ENCODE results near the gene MPC2. TPM values are rescaled to one million over a fixed set of nuclear protein-coding genes. Genes with fewer than 3 reads are reported as not detected.

Gene MPC2
- total and polyA plus RNA-seq, 9 donors: 22.1 to 91.2 (median 49.3) TPM

DNA sequence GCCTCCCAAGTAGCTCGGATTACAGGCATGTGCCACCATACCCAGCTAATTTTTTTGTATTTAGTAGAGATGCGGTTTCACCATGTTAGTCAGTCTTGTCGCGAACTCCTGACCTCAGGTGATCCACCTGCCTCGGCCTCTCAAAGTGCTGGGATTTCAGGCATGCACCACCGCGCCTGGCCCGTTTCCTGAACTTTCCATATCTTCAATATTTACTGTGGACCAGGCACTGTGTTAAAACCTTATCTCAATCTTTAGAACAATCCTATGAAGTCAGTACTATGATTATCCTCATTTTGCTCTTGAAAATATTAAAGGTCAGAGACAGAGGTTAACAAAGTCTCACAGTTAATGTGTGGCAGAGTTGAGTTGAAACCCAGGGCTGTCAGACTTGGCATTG is 21.3 kb downstream of the MPC2 start:
- TF ChIP-seq POLR2A (IDR thresholded peaks at IDR 0.05): no peak
- no peak for TF ChIP-seq EP300 (IDR thresholded peaks at IDR 0.05)
- TF ChIP-seq, protein P1, sequence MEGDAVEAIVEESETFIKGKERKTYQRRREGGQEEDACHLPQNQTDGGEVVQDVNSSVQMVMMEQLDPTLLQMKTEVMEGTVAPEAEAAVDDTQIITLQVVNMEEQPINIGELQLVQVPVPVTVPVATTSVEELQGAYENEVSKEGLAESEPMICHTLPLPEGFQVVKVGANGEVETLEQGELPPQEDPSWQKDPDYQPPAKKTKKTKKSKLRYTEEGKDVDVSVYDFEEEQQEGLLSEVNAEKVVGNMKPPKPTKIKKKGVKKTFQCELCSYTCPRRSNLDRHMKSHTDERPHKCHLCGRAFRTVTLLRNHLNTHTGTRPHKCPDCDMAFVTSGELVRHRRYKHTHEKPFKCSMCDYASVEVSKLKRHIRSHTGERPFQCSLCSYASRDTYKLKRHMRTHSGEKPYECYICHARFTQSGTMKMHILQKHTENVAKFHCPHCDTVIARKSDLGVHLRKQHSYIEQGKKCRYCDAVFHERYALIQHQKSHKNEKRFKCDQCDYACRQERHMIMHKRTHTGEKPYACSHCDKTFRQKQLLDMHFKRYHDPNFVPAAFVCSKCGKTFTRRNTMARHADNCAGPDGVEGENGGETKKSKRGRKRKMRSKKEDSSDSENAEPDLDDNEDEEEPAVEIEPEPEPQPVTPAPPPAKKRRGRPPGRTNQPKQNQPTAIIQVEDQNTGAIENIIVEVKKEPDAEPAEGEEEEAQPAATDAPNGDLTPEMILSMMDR (IDR thresholded peaks at IDR 0.05): no peak
- peaks cover under 1% of the 10 kb centered on the region for H3K4me1 ChIP-seq (ENCODE audit: insufficient read depth)
- DNase-seq: no peak
- intact Hi-C loops (cut with DNase I): no loop called here
- no peak overlapping the region for H3K27ac ChIP-seq
- no peaks in the 10 kb centered on the region for H3K27me3 ChIP-seq
- H3K36me3 ChIP-seq: no peaks in the 10 kb centered on the region
- no peak overlapping the region for H3K4me3 ChIP-seq
- H3K9me3 ChIP-seq: no peaks in the 10 kb centered on the region
- WGBS, 3 donors: 95 to 98% (median 96%) methylated on average over 8 of the region's 8 CpGs

DNA sequence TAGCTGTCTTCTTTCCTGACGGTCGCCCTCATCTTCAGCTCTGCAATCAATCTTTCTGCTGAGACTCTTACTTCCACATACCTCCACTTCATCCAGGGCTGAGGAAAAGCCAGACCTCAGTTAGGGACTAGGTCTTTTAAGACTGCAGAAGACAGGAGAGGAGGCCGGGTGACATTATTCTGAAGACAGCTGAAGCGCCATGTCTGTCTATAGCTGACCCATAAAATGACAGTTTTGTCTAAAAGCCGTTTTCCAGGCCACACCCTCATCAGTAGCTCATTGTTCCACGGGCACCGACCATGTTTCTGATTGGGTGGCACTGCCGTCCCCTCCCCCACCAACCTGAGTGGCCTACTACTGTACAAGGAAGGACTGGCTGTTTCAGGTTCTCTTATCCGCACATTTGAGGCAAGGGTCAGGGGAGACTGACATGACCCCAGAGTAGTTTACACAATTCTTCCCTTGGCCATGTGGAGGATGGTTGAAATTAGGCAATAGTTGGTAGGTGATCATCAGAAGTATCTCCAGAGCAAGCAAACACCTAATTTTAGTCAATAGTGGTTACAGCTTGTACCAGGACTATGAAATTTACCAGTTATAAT is 22.9 kb downstream of the MPC2 start, which contains the start of gene ADCY10:
ADCY10 (minus strand) TSS at position 240 of the 602 bp plus-strand sequence. CDS start 8,994 bp downstream, outside the sequence.
- no peak for DNase-seq
- no peaks in the 10 kb centered on the region for H3K9me3 ChIP-seq
- H3K36me3 ChIP-seq: no peaks in the 10 kb centered on the region
- no peaks in the 10 kb centered on the region for H3K27me3 ChIP-seq
- H3K4me3 ChIP-seq: no peak within 1 kb of the TSS
- 90 to 92% (median 91%) methylated on average over 9 of the region's 9 CpGs for WGBS, 3 donors
- intact Hi-C loops (cut with DNase I): no loop called here
- no peak within 1 kb of the TSS for H3K27ac ChIP-seq
- TF ChIP-seq EP300 (IDR thresholded peaks at IDR 0.05) (no peak), POLR2A (IDR thresholded peaks at IDR 0.05) (no peak)
- TF ChIP-seq, protein P1 (IDR thresholded peaks at IDR 0.05): no peak
- peaks cover 4% of the 10 kb centered on the region for H3K4me1 ChIP-seq (ENCODE audit: insufficient read depth)

DNA sequence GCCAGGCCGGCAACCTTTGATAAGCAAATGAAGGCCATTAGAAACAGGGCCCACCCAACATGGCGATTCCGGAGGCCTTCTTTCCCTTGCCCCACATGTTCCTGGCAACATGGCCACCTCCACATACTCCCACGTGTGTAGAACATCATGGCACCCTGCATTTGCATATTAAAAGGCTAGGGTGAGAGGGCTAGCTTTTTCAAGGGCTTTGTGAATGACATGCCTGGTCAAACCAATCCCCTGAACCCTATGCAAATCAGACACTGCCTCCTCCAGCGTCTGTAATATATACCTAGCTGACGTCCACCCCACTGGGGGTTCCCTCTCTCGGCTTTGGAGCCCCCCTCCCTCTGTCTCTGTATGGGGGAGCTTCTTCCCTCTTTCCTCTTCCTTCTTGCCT is 24.6 kb downstream of the MPC2 start:
- Histone ChIP-seq H3K27ac (no peak overlapping the region), H3K4me3 (no peak overlapping the region), H3K36me3 (no peaks in the 10 kb centered on the region), H3K27me3 (no peaks in the 10 kb centered on the region), H3K4me1 (ENCODE audit: insufficient read depth) (peaks cover 4% of the 10 kb centered on the region), H3K9me3 (no peaks in the 10 kb centered on the region)
- intact Hi-C loops (cut with DNase I): no loop called here
- TF ChIP-seq POLR2A (IDR thresholded peaks at IDR 0.05): no peak
- TF ChIP-seq EP300 (IDR thresholded peaks at IDR 0.05): no peak
- TF ChIP-seq, protein P1 (IDR thresholded peaks at IDR 0.05): no peak
- no peak for DNase-seq
- 51 to 61% (median 61%) methylated on average over 7 of the region's 7 CpGs for WGBS, 3 donors

DNA sequence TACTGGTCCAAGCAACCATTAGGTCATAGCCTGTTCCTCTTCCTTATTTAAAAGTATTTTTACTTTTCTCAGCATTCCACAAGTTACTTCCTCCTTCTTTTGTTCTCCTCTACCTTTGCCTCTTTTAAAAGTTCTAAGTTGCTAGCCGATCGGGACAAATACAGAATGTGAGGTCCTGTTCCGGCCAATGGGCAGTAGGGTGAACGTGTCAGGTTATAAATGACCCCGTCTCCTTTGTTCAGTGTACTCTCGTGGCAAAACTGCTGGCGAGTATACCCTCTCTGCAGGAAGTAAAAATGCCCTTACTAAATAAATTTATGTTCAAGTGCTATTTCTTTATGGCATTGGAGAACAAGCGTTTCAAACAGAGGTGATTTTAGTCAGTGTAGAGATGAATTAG is 25.5 kb downstream of the MPC2 start:
- no peak overlapping the region for H3K4me3 ChIP-seq
- TF ChIP-seq, protein P1 (IDR thresholded peaks at IDR 0.05): no peak
- TF ChIP-seq POLR2A (IDR thresholded peaks at IDR 0.05) (no peak), EP300 (IDR thresholded peaks at IDR 0.05) (no peak)
- DNase-seq: no peak
- peaks cover 4% of the 10 kb centered on the region for H3K4me1 ChIP-seq (ENCODE audit: insufficient read depth)
- no peaks in the 10 kb centered on the region for H3K27me3 ChIP-seq
- 45 to 50% (median 47%) methylated on average over 8 of the region's 8 CpGs for WGBS, 3 donors
- no peak overlapping the region for H3K27ac ChIP-seq
- no peaks in the 10 kb centered on the region for H3K9me3 ChIP-seq
- intact Hi-C loops (cut with DNase I): no loop called here
- H3K36me3 ChIP-seq: no peaks in the 10 kb centered on the region

Measured in ovary (tissue), 9 donors.